Parathyroid adenoma (tissue), 2 donors: Measurements from ENCODE around the gene TMSB4Y.

Experiments used
- H2AFZ ChIP-seq: fragments of 300-600 bp; sonication (generic); one replicate; pipeline ENCODE4 v1.7.0; 2017; ENCODE audit warnings: antibody characterized with exemption, mild to moderate bottlenecking
- H3K27ac ChIP-seq: fragments of 300-600 bp; sonication (generic); one replicate; pipeline ENCODE4 v1.7.0; 2017
- H3K27me3 ChIP-seq: fragments of 300-600 bp; sonication (generic); one replicate; pipeline ENCODE4 v1.7.0; 2017; ENCODE audit warnings: low read length; ENCODE audit not compliant: control insufficient read depth, insufficient read depth
- H3K36me3 ChIP-seq: fragments of 300-600 bp; sonication (generic); one replicate; pipeline ENCODE4 v1.7.0; 2017; ENCODE audit warnings: low read length; ENCODE audit not compliant: control insufficient read depth, insufficient read depth
- H3K4me1 ChIP-seq: fragments of 300-600 bp; sonication (generic); one replicate; pipeline ENCODE4 v1.7.0; 2017; ENCODE audit warnings: control low read depth
- H3K4me2 ChIP-seq: fragments of 300-600 bp; sonication (generic); one replicate; pipeline ENCODE4 v1.7.0; 2017; ENCODE audit warnings: low read length
- H3K4me3 ChIP-seq: fragments of 300-600 bp; sonication (generic); one replicate; pipeline ENCODE4 v1.7.0; 2017; ENCODE audit warnings: low read depth, low read length
- H3K79me2 ChIP-seq: fragments of 300-600 bp; sonication (generic); one replicate; pipeline ENCODE4 v1.7.0; 2017; ENCODE audit warnings: control low read depth
- H3K9ac ChIP-seq: fragments of 300-600 bp; sonication (generic); one replicate; pipeline ENCODE4 v1.7.0; 2017; ENCODE audit warnings: mild to moderate bottlenecking
- H3K9me3 ChIP-seq: fragments of 300-600 bp; sonication (generic); one replicate; pipeline ENCODE4 v1.7.0; 2017; ENCODE audit warnings: low read length; ENCODE audit not compliant: control insufficient read depth
- TF ChIP-seq, protein P1 (sequence below): fragments of 300-600 bp; sonication (generic); IDR thresholded peaks from one replicate; pipeline ENCODE4 v1.7.0; 2017; ENCODE audit warnings: antibody characterized with exemption, mild to moderate bottlenecking
- donor health status: primary hyperparathyroidism.

TMSB4Y gene

DNA sequence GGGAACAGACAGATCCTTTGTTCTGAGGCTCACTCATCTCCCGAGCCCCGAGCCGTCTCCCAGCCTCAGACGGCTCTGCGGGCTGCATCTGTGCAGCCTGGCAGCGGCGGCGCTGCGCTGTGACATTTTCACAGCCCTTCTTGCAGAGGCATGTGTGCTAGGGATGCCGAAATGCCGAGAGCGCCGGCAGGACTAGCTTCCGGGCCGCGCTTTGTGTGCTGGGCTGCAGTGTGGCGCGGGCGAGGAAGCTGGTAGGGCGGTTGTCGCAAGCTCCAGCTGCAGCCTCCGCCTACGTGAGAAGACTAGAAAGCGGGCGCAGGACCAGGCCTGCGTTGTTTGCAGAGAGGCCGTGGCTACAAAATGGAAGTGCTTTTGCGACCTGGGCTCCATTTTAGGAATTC, at the start of gene TMSB4Y:
Gene TMSB4Y (plus strand): TSS at position 332 of the 401 bp plus-strand sequence.
- no peaks in the 10 kb centered on the region for H3K36me3 ChIP-seq
- H3K79me2 ChIP-seq: no peaks in the 10 kb centered on the region
- H2AFZ ChIP-seq: peak within 1 kb of the TSS; percentile 11
- no peaks in the 10 kb centered on the region for H3K27me3 ChIP-seq
- peak within 1 kb of the TSS; percentile 78 for H3K4me2 ChIP-seq
- TF ChIP-seq, protein P1, sequence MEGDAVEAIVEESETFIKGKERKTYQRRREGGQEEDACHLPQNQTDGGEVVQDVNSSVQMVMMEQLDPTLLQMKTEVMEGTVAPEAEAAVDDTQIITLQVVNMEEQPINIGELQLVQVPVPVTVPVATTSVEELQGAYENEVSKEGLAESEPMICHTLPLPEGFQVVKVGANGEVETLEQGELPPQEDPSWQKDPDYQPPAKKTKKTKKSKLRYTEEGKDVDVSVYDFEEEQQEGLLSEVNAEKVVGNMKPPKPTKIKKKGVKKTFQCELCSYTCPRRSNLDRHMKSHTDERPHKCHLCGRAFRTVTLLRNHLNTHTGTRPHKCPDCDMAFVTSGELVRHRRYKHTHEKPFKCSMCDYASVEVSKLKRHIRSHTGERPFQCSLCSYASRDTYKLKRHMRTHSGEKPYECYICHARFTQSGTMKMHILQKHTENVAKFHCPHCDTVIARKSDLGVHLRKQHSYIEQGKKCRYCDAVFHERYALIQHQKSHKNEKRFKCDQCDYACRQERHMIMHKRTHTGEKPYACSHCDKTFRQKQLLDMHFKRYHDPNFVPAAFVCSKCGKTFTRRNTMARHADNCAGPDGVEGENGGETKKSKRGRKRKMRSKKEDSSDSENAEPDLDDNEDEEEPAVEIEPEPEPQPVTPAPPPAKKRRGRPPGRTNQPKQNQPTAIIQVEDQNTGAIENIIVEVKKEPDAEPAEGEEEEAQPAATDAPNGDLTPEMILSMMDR: no peak
- no peak within 1 kb of the TSS for H3K9ac ChIP-seq
- H3K4me3 ChIP-seq: peak within 1 kb of the TSS; percentile 56
- no peaks in the 10 kb centered on the region for H3K9me3 ChIP-seq
- no peaks in the 10 kb centered on the region for H3K4me1 ChIP-seq
- peak within 1 kb of the TSS; percentile 51 for H3K27ac ChIP-seq

DNA sequence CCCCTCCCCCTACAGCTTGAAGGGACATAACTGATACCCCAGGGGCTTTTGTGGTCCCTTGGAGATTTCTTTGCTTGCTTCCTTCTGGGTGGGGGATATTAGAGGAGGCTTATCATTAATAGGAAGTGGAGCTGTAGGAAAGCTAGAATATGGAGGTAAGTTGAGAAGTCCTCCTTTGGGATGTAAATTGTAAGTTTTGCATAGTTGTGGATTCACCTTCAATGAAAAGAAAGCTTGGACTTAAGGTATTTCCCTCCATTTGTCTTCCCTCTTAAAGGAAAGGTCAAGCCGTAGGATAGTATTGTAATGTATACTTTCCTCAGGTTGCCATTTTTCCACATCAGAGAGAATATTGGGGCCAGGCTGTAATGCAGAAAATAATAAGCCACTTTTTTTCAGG, 39.5 kb upstream of the TMSB4Y start:
- H3K4me2 ChIP-seq: no peak overlapping the region
- H3K9me3 ChIP-seq: no peaks in the 10 kb centered on the region
- H3K27me3 ChIP-seq: no peaks in the 10 kb centered on the region
- H3K27ac ChIP-seq: no peak overlapping the region
- TF ChIP-seq, protein P1: no peak
- no peak overlapping the region for H3K4me3 ChIP-seq
- no peak overlapping the region for H3K9ac ChIP-seq
- no peaks in the 10 kb centered on the region for H3K4me1 ChIP-seq
- H3K36me3 ChIP-seq: no peaks in the 10 kb centered on the region
- no peak overlapping the region for H2AFZ ChIP-seq
- H3K79me2 ChIP-seq: no peaks in the 10 kb centered on the region

DNA sequence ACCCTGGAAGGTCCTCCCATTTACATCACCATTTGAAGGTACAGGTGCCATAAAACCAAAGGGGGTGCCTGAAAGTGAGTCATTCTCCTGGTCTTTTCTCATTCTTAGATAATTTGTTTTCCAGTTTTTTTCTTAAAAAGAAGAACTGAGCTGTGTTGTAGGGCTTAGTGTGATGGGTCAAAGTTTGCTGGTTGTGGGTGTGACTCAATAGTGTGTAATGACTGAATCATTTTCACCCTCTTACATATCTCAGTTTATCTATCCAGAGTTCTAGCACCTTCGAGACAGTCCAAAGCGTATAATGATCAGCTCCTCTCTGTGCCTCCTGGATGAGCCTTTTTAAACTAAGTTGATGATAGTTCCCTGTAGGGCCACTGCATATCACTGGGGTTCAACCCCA, 32.6 kb upstream of the TMSB4Y start:
- Histone ChIP-seq H3K36me3 (no peaks in the 10 kb centered on the region), H3K4me1 (no peaks in the 10 kb centered on the region), H3K27me3 (no peaks in the 10 kb centered on the region), H3K9me3 (no peaks in the 10 kb centered on the region), H3K27ac (no peak overlapping the region), H3K4me3 (no peak overlapping the region), H3K9ac (no peak overlapping the region), H3K4me2 (no peak overlapping the region), H3K79me2 (no peaks in the 10 kb centered on the region), H2AFZ (no peak overlapping the region)
- TF ChIP-seq, protein P1: no peak

DNA sequence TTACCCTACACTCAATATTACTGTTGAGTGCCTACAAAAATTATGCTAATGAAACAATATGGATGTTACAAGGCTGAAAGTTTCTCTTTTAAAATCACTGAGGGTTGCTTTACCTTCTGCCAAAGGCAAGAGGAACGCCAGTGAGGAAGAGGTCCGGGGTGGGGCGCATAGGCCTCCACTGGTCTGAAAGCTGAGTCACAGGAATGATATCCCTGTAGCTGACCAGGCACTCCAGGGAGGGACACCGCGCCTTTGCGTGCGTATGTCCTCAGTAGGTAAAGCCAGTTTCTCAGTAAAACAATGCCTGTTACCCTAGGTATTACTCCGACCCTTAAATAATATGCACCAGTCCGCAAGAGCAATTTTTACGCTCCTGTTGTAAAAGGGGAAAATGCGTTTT, 1.4 kb upstream of the TMSB4Y start:
- H3K4me2 ChIP-seq: no peak overlapping the region
- H3K79me2 ChIP-seq: no peaks in the 10 kb centered on the region
- H3K4me1 ChIP-seq: no peaks in the 10 kb centered on the region
- no peak overlapping the region for H3K4me3 ChIP-seq
- H3K27me3 ChIP-seq: no peaks in the 10 kb centered on the region
- H3K9me3 ChIP-seq: no peaks in the 10 kb centered on the region
- no peak overlapping the region for H2AFZ ChIP-seq
- H3K36me3 ChIP-seq: no peaks in the 10 kb centered on the region
- TF ChIP-seq, protein P1: no peak
- no peak overlapping the region for H3K27ac ChIP-seq
- H3K9ac ChIP-seq: no peak overlapping the region

DNA sequence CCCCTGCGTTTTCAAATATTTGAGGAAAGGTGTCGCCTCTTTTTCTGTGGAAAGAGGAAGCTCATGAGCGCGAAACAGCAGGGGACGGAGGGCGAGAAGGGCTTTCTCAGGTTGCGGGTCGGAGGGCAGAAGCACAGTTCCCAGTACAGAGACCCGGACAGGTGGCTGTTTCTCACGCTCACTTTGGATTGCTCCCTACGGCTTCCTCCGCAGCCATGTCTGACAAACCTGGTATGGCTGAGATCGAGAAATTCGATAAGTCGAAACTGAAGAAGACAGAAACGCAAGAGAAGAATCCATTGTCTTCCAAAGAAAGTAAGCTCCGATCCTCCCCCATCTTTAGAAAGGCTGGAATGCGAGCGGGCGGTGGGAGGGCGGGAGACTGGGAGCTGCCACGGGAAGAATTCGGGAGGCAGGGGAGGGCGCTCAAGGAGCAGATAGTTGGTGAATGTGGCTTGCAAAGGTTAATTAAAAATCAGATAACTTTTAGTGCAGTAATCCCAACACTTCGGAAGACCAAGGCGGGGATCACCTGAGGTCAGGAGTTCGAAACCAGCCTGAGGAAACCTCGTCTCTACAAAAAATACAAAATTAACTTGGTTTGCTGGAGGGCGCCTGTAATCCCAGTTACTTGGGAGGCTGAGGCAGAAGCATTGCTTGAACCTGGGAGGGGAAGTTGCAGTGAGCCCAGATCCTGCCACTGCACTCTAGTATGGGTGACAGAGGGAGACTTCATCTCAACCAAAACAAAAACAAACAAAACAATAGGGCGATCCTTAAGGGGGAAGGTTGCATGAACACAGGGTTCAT, 627 bp downstream of the TMSB4Y start:
- Histone ChIP-seq H3K9me3 (no peaks in the 10 kb centered on the region), H3K4me1 (no peaks in the 10 kb centered on the region), H3K27me3 (no peaks in the 10 kb centered on the region), H3K79me2 (no peaks in the 10 kb centered on the region), H2AFZ (peak overlapping the region; percentile 11), H3K9ac (no peak overlapping the region), H3K4me3 (peak overlapping the region; percentile 56), H3K36me3 (no peaks in the 10 kb centered on the region), H3K4me2 (peak overlapping the region; percentile 78), H3K27ac (peak overlapping the region; percentile 51)
- TF ChIP-seq, protein P1: no peak
